ENCODE measurements around the gene RUNX2. TPM values are rescaled to one million over a fixed set of nuclear protein-coding genes. Genes with fewer than 3 reads are reported as not detected.

The RUNX2 gene
- polyA plus RNA-seq, 1 donor: 2.5 TPM

DNA sequence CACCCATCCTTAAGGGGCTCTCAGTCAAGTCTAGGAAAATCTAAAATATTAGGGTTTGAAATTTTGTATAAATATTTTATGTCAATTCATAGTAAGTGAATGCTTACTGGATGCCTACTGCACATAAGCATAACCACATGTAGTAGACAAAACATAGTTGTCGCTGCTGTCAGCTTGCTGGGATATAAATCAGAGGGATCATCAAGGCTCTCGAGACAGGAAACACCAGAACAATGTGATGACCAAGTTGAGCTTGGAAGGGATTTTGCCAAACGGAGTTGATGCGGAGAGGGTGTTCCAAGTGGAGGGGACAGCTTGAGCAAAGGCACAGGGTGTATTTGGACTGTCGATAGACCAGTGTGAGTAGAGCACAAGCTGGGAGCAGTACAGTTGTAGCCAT, 155.4 kb downstream of the RUNX2 start:
- no peak for DNase-seq

DNA sequence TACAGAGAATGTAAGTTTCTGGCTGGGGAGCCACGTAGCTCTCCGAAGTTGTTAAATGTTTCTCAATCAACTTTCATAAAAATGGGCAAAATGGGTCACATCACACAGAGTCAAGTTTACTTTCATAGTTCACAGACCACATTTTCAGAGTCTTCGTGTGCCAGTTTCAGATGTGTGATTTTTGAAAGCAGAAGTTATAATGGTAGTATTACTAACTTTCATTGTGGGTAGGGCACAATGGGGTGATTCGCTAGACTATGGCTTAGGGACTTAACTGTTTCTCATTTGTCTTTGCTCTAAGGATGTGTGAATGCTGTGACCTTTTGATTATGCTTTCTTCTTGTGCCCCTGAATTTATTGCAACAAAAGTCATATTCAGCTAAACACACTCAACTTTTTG, 158.6 kb downstream of the RUNX2 start:
- DNase-seq: no peak

DNA sequence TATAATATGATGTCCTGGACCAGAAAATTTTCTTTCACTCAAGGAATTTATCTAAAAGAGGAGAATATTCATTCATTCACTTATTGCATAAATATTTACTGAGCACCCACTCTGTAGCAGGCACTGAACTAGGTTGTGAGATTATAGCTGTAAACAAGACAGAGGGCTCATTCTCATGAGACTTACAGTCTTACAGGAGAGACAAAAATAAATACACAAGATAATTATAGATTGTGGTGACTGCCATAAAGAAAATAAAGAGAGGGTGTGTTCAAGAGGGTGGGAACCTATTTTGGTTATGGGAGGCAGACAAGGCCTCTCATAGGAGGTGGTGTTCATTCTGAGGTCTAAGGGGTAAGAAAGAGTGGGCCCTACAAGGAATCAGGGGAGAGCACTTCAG, 159.5 kb downstream of the RUNX2 start:
- DNase-seq: no peak

DNA sequence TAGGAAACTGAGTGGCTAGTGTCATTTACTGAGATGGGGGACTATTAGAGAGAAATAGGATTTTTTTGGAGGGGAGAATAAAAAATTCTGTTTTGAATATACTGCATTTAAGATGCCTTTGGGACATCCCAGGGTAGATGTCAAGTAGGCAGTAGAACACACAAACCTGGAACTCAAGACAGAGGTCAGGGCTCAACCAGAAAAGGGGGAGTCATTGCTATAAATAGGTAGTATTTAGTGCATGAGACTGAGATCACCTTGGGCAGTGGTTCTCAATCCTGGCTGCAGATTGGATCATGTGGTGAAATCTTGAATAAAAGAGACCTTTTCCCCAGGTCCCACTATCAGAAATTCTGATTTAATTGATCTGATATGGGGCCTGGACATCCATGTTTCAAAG, 160.1 kb downstream of the RUNX2 start:
- no peak for DNase-seq

DNA sequence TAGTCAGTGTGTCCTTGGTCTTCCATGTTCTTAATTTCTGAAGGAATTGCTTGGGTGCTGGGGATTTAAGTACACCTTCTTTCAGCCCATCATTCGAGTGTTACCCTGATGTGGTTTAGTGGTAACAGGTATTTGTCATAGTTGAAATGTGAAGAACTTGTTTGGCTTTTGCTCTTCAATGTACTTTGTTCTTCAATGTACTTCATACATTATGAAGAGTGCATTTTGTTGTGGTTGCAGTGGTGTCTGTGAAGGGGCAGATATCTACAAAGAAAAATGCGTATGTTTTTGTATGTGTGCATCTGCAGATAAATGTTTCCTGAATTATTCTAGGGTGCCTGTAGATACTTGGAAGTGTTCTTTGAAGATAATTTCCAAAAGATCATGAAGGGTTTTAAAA, 160.8 kb downstream of the RUNX2 start:
- no peak for DNase-seq

DNA sequence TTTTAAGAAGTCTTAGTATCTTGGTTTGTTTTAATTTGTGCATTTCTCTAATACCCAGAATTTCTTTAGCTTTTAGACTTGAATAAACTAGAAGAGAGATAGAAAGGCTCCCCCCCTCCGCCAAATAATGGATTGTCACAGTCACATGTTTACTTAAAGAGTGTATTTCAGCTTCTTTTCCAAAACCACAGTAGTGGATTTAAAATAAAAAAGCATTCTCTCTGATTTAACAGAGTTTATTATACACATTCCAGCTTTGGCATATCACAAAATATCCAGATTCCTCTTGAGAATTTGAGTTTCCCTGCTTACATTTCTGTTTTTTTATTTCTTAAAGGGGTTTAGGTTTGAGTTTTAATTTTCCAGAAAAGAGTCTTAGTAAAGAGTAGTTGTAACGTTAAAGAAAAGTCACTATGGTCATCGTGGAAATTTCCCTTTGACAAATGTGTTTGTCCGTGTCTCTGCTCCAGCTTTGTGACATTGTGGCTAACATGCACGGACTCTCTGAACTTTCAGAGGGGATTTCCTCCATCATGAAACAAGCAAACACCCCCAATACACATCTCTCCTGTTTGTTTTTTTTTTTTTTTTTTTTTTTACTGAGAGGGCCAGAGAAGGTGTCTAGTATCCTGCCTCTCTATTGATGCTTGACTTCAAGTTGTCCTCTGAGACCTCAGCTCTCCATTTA, 163.1 kb downstream of the RUNX2 start:
- no peak for DNase-seq

DNA sequence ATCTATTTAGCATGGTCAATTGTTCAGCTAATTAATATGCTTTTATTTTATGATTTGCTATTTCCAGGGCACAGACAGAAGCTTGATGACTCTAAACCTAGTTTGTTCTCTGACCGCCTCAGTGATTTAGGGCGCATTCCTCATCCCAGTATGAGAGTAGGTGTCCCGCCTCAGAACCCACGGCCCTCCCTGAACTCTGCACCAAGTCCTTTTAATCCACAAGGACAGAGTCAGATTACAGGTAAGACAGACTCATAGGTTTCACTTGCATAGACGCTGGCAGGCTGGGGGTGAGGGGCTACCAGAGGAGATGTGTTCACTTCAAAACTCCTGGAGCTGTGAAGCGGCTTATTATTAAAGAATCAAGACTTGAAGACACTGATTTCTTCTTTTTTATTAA, 163.7 kb downstream of the RUNX2 start:
- no peak for DNase-seq

DNA sequence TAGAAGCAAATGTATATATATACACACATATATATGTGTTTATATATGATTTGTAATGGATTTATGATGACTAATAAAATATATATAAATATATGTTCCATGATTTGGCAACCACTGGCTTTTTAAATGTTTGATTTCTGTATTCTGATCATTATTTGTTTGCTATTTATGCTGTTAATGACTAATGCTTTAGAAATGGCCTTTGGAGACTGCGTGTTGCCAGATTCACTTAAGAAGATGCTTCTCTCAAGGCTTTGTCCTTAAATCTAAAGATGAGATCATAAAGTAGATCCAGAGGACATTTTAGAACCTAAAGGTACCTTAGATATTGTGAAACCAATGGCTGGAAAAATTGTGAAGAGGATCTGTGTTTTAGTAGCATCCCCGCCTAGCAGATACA, 165.6 kb downstream of the RUNX2 start:
- no peak for DNase-seq

DNA sequence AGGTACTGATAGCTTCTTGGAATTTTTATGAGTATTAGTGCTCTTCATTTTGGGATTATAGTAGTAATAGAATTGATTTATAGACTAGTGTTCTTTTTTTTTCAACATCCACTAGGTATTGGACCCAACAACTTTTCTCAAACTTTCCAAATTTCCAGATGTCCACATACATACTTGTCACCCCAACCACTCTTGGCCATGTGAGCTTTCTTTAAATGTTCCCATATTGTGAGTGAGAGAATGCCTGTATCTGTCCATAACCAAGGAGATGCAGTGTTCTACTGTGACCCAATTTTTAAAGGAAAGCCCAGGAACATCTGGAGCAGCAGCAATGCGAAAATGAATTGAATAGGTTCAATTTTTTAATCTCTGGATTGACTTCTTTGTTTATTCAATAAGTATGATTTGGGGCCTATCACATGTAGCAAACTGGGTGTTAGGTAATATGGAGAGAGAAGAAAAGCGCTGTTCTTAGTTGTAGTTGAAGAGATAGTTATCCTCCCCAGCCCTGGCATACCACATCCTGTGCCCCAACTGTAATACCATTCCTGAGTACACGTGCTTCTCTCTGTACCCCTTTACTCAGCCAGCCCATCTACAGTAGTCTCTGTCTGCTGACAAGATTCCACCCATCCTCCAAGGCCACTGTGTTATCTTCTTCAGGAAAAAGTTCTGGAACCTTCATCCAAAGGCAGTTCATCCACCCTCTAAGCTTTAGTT, 166.4 kb downstream of the RUNX2 start:
- DNase-seq: no peak

DNA sequence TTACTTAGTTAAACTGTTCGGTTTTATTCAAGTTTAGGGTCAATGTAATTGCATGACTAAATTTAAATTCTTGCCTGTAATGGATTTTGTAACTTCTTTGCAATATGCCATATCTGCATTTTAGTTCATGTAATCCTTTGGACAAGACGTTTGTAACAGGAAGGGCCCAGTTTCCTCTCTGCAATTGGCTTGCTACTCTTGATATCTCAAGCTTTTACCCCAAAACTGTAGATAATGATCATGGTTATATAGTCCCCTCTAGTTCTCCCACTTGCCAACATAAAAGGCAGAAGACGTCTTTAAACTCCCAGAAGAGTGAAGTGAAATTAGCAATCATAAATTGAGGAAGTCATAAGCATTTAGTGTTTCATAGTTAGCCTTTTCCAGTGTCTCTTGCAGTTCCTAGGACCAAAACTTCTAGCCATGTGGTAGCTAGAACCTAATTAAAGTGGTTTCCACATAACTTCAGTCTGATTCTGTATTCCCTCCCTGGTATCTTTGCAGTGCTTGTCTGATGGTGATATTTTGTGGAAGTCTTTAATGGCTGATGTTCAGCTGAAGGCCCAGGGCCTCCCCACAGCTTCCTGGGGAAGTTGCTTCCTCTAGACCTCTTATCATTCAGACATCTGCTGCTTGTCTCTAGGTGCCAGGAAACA, 167.4 kb downstream of the RUNX2 start:
- no peak for DNase-seq

DNA sequence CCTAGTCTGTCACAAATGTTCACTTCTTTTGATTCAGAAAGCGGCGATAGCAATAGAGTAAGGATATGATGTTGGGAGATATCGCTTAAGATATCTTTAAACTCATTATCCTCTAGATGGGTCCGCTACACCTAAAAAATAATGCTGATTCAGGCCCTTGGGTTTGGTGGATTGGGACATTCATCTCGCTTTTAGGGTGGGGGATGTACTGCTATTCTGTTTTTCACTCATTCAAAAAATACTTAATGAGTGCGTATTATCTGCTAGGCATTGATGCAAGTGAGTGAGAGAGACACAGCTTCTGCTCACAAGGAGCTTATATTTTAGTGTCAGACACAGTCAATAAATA, 167.9 kb downstream of the RUNX2 start:
- no peak for DNase-seq

DNA sequence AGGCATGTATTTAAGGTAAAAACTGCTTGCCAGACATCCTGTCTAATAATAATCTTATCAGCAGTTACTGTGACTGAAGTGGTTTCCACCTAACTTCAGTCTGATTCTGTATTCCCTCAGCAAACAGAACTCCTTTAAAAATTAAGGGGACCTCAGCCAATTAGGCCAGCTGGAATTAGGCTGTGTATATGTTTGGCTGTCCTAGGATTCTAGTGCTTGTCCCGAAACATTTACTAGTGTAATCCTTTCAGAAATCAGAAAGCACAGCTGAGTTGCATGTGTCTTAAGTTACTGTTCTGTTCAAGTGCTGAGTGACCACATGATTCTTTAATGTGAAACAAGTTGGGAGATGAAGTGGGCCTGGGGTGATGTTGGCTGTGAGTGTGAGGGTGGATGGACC, 170.5 kb downstream of the RUNX2 start:
- no peak for DNase-seq

DNA sequence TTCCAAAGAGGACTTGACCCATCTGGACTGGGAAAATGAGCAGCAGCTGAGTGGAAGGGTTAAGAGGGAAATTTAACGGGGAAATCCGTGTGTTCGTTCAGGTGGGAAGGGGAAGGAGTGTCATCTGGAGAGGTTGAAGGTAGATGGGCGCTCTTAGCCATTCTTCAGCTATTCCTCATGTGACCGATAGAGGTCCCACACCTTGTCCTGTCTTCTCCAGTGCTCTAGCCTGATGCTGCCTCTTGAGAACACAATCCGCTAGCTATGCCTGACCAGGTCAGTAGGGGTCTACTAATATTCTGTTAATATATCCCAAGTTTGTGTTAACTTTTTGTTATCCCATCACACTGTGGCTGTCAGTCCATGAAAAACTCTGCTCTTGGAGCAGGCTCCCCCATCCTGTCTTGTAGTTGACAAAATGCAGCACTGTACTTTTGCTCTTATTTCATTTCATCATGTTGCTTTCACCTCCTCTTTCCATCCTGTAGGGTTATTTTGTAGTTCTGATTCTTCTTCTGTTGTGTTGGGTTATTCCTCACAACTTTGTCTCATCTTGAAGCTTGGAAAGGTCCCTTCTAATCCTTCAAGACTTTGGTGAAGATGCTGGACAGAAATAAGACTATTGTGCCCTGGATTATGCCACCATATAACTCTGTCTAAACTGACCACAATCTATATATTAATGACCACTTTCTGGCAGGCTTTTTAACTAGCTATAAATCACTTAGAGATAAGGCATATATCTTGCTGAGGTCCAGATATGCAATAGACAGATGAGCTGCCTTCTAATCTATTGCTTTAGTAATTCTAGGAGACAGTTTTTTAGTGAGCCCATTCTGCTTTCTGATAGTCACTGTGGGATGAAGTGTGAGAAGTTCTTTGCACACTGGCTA, 173.0 kb downstream of the RUNX2 start:
- DNase-seq: no peak

DNA sequence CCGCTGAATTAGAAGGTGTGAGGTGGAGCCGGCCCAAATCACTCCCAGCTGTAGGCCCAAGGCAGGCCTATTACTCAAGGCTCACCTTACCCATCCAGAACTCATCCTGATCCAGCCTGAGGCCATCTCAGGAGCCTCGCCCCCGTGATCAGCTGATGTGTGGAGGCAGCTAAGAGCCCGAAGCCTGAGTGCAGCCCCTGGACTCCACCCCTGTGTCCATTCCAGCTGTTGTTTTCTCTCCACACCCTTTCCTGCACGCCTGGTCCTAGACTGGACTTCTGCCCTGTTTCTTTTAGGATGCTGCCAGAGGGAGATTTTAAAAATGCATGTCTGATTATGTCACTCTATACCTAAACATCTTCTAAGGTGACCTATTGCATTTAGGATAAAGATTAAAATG, 174.3 kb downstream of the RUNX2 start:
- no peak for DNase-seq

DNA sequence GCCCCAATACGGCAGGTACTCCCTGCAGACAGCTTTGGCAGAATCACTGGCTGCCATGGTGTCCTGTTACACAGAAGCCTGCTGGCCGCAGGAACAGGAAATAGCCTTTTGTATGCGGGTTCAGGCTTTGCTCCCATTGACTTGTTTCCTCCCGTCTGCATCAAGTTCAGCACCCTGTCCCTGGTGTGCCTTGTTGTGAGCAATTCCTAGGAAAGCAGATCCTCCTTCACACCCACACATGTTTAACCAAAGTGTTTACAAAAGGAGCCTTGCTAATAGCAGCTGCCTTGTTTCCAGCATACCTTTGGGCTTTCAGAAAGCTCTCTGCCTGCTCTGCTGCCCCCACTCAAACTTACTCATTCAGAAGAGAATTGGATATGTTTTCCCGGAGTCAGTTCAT, 176.8 kb downstream of the RUNX2 start:
- DNase-seq: peak; percentile 66

DNA sequence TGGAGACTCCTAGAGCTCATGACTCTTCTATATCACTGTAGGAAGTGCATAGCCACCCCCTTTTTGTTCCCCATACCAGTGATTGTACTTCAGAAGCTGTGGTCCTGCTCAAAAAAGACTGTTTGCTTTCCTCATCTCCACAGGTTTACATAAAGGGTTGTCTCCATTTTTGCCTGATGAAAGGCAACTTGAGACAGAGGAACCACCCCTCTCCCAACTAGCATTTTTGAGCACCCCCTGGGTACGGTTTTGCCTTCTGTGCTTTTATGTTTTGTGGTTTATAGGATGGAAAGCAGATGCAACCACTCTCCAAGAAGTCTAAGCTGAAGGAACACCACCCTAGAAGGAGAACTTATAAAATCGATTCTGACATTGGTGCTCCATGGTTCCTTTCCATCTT, 177.3 kb downstream of the RUNX2 start:
- no peak for DNase-seq

DNA sequence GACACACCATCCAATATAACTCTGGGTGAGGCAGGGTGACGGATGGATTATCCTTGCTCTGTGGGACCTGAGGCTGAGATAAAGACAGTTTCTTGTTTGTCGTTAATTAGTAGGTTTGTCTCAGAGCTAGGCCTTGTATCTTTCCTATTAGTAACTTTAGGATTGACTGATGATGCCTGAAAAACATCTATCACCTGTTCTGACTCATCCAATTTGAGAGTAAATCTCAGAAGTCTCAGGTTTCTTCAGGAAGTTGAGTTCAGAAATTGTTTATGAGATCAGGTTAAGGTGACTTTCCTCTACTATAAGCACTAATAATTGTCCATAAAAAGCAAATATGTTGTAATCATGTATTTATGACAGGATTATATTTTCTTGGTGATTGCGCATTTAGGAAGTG, 179.1 kb downstream of the RUNX2 start:
- no peak for DNase-seq

DNA sequence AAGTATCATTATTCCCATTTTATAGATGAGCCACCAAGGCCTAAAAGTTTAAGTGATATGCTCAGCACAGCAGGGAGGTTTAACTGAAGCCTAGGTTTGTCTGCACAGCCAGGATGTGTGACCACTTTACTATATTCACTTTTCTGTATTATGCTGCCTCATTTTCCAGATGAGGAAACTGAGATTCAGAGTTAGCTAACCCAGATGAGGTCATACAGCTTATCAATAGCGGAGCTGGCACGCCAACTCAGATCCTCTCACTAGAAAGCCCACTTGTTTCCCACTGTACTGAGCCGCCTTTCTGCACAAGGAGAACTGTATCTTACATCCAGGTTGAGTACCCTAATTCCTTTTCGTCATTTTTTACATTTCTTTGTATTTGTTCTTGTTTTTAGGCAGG, 181.3 kb downstream of the RUNX2 start:
- no peak for DNase-seq

DNA sequence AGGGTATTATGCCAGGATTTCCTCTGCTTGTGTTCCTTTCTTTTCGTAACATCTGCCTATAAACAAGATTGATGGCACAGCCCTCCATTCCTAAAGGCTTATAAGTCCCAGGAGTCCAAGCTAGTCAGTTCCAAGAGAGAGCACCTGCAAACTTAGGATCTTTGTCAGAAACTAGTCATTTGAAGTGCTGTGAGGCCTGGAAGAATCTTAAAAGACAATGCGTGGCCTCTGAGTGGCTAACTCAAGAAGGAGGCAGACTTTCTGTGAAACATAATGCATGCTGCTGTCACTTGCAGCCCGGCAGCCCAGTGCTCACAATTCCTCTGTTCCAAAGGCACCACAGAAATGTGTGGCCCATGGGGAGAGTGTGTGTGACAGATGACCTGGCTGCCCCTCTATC, 184.6 kb downstream of the RUNX2 start:
- DNase-seq: no peak

DNA sequence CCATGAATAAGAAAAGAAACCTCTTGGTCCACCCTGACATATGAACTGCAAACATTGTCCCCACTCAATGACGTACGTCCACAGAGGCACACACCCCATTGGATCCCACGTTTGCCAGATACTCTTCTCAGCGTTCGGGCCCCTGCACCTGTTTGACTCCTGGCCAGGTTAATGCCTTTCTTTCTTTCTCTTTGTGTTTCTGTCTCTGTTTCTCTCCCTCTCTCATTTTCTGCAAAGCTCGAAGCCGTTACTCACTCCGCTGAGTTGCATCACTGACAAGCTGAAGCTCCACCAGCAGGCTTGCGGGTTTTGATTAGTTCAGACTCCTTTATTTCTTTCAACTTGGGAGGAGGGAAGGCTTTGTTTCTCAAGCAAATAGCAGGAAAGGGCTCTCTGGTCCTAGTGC, 185.1 kb downstream of the RUNX2 start:
- no peak for DNase-seq

DNA sequence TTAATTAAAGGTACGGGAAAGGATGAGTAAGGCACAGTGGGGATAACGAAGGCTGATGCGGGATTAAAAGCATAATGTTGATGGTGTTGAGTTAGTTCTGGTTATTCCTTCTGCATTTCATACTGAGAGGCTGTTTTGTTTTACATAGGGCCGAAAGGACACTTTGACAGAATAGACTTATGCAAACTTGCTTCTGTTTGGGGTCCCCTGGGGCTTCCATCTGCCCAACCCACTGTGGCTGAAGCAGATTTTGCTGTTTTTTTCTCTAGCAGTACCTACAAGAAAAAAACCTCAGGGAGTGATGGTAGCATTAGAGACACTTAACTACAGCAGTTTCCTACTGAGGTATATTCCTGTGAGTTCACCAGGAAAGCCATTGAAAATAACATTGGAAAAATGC, 185.7 kb downstream of the RUNX2 start:
- no peak for DNase-seq

DNA sequence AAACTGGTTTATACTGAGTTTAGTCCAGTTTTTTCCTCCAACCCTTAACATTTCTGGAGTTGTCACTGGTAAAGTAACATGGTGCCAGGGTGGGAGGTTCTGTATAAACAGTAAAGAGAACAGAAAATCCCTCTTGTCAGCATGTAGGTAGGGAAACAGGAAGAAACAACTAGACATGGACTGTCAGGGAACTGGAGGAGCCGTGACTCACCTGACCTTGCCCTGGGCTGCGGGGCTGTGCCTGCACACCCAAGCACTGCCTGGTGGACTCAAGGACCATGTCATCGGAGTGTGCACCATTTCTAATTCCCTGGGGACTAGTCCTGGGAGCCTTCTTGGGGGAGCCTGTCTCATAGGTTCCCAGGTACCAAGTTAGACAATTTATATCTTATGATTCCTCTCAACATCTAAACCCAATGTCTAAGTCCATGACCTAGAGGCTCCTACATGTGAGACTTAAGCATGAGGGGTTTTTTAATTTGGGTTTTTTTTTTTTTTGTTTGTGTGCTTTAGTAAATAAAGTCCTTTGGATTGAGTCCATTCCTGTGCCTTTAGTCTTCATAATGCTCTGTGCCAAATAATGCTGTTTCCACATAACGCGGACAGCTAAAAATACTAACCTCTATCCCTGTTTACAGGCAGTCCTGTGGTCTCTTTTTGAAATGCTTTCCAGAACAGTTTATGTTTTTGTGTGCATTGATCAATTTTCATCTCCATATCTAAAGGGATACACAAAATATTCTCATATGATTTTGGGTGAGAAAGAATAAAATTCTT, 186.5 kb downstream of the RUNX2 start:
- no peak for DNase-seq
